GM12872 (cell line): ENCODE measurements around the gene BORCS5.

Source experiments
- CTCF ChIP-seq: IDR thresholded peaks from 3 replicates; pipeline ENCODE4 v1.5.1; 2011; ENCODE audit warnings: low read depth, mild to moderate bottlenecking, low read length, moderate library complexity; ENCODE audit not compliant: insufficient read depth

Gene BORCS5

GRCh38 chr12:12469386-12469785 lies 112.5 kb downstream of the BORCS5 start:
- no peak for TF ChIP-seq CTCF

DNA sequence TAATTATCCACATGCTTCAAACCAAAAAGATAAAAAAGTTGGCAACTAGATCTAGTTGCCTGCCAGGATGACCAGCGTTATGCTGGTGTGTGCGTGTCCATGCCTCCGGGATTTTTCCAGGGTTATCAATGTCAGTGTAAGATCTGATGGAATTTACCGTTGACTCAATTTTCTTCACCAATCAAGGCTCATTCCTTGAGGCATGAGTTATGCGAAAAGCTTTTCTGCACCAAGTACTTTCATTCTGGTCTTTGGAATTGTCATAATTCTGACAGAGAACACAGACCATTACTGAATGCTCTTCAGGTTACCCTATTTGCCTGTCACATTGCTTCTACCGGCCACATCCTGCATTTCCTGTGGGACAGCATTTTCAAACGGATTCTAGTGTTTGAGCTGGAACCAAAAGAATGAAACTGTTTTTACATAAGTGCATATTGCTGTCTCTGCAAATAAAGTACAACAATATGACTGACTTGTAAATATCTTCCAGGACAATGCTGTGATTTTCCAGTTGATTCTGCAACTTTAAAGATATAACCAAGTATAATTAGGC lies 114.0 kb downstream of the BORCS5 start:
- TF ChIP-seq CTCF, result no peak

GRCh38 chr12:12473223-12473622 lies 116.3 kb downstream of the BORCS5 start:
- no peak for TF ChIP-seq CTCF

GRCh38 chr12:12474471-12474928 lies 117.6 kb downstream of the BORCS5 start:
- no peak for TF ChIP-seq CTCF

DNA sequence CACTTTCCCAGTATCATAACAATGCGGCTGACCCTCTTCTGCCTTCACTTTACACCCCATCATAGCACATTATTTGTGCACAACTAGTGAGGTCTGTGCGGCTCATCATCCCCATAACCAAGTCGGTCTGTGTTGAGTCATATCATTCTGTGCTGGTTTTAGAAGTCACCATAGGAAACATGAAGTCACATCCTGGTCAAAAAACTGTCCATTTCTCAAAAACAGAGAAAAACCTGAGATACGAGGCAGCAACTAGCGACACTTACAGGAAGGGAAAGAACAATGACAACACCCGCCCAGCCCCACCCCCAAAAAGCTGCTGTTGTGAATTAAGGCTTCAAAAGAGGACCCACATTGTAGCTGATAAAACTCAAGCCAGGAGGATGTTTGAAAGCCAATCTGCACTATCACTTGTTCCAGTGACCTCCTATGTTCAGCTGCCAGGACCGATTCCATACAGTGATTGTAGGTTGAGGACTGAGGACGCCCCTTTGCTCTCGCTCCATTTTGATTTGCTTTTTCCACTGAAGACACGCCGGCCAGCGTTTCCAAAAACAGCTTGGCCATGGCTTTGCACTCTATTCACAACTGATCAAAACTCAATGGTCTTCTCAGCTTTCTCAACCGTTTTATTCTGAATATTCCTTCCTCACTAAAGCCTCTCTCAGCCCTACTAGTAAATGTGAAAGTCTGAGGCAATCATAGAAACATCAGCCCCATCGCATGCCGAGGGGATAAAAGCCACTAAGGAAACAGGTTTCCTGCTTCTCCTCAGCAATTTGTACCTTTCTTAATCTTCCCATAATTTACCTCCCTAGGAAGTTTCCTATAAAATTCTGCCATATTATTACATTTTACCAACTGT lies 118.3 kb downstream of the BORCS5 start:
- no peak for TF ChIP-seq CTCF

DNA sequence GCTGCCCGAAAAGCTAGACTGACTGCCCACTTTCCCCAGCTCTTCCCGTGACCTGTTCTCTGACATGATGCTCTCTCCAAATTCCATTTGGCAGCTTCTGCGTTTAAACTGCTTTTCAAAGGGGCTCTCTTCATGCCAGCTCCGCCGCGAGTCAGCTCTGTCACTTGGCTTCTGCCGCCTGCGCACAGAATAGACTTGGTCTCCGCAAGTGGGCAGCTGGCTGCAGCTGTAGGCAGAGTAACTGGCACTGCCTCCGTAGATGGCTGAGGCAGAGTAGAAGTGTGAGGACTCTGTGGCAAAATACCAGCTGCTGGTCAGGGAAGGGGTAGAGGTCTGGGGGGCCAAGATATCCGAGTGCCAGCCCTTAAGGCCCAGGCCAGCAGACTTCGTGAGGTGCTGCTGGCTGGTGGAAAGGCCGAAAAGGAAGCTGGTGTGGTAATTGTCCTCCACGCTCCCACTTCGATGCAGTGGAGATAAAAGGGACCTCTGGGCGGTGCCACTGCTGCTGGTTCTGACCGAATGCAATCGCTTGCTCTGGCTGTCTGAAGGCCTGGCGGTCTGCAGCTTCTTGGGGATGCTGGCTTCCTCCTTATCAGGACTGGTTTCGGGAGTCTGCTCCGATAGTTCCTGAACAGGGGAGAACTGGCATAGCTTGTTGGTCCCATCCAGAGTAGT lies 120.1 kb downstream of the BORCS5 start:
- TF ChIP-seq CTCF, result no peak

- no peak for TF ChIP-seq CTCF
Observed at GRCh38 chr12:12477532-12477890, 120.6 kb downstream of the BORCS5 start.
